K562 (cell line): Measurements from ENCODE around the gene TPRG1L. TPM values are rescaled to one million over a fixed set of nuclear protein-coding genes. Genes with fewer than 3 reads are reported as not detected.

ENCODE experiments used
- CEBPB ChIP-seq: fragments of 450-650 bp; IDR thresholded peaks from 2 replicates; pipeline ENCODE4 v1.6.1; 2016; ENCODE audit warnings: missing genetic modification characterization, missing compliant biosample characterization
- DPF2 ChIP-seq: fragments of 450-650 bp; IDR thresholded peaks from 2 replicates; pipeline ENCODE4 v1.6.1; 2016
- HMGN3 ChIP-seq: IDR thresholded peaks from 2 replicates; pipeline ENCODE4 v1.6.1; 2011; ENCODE audit warnings: borderline replicate concordance, low read depth, mild to moderate bottlenecking, mixed read lengths, low read length; ENCODE audit not compliant: insufficient read length; ENCODE audit errors: extremely low read depth
- JUND ChIP-seq, 2 experiments: IDR thresholded peaks; 2 replicates in 1 of 2; 3 replicates in 1 of 2; pipeline ENCODE4 v1.6.1; 2011; ENCODE audit warnings: borderline replicate concordance in 2 of 2, low read depth in 2 of 2, low read length in 2 of 2, improper control_type of control experiment in 1 of 2, missing biosample characterization in 1 of 2, missing genetic modification characterization in 1 of 2, missing genetic modification reagents in 1 of 2
- NFE2L1 ChIP-seq: fragments of 450-650 bp; IDR thresholded peaks from 2 replicates; pipeline ENCODE4 v1.6.1; 2016; ENCODE audit warnings: missing genetic modification characterization, low read depth, mild to moderate bottlenecking, missing compliant biosample characterization, moderate library complexity, borderline replicate concordance
- SRSF9 ChIP-seq: fragments of 200-400 bp; formaldehyde crosslinking; IDR thresholded peaks from 2 replicates; pipeline ENCODE4 v1.6.1; 2017; ENCODE audit warnings: low read depth, low read length, borderline replicate concordance
- U2AF2 ChIP-seq: fragments of 200-400 bp; formaldehyde crosslinking; optimal IDR thresholded peaks from 2 replicates; pipeline ENCODE3; 2017; ENCODE audit warnings: low read depth, mild to moderate bottlenecking, low read length
- ZNF561 ChIP-seq: fragments of 450-650 bp; formaldehyde crosslinking; conservative IDR thresholded peaks from 2 replicates; pipeline ENCODE4 v1.4.0; 2020; ENCODE audit warnings: mild to moderate bottlenecking, moderate library complexity
- ZNF57 ChIP-seq: fragments of 450-650 bp; formaldehyde crosslinking; IDR thresholded peaks from 2 replicates; pipeline ENCODE4 v1.4.0; 2020; ENCODE audit warnings: mild to moderate bottlenecking, moderate library complexity
- ZNF785 ChIP-seq: fragments of 250-450 bp; sonication (Bioruptor Pico); IDR thresholded peaks from 2 replicates; pipeline ENCODE4 v1.4.0; 2020; ENCODE audit warnings: mild to moderate bottlenecking
- polyA plus RNA-seq, 8 experiments: library from polyadenylated mRNA; depleted of rRNA in 4 of 8; stranded (reverse) in 5 of 8; unstranded in 3 of 8; fragments of >200 nt; fragmentation: Nextera tagmentation in 2 of 8; fragmentation: Illumina TruSeq in 1 of 8; extraction: Ambion mirVana in 2 of 8; extraction: Trizol in 1 of 8; gene quantifications; 2 replicates each; pipeline versions ENCODE4 v1.2.1 to v1.2.3, GENCODE V29; 2011 to 2014; ENCODE audit warnings: inconsistent platforms in 1 of 8, missing spikeins in 1 of 8
- total RNA-seq, 7 experiments: library from RNA; depleted of rRNA in 6 of 7; stranded (reverse); fragments of >200 nt in 6 of 7; fragmentation: Illumina TruSeq in 2 of 7; extraction: Trizol in 2 of 7; gene quantifications; 2 replicates each; pipeline versions ENCODE4 v1.2.1 to v1.2.3, GENCODE V29; 2011 to 2021; ENCODE audit warnings: low replicate concordance in 1 of 7
- TF ChIP-seq, protein P1 (sequence below), 2 experiments: fragments of 450-650 bp; IDR thresholded peaks; 2 replicates each; pipeline ENCODE4 v1.6.1; 2016; ENCODE audit warnings: mild to moderate bottlenecking in 2 of 2, borderline replicate concordance in 1 of 2, low read depth in 1 of 2, moderate library complexity in 1 of 2
- TF ChIP-seq, protein P2 (sequence below), 2 experiments: fragments of 450-650 bp in 1 of 2; sonication (generic) in 1 of 2; formaldehyde crosslinking; conservative IDR thresholded peaks; 2 replicates each; pipeline versions ENCODE4 v1.4.0 to v1.8.1; 2020 to 2022; ENCODE audit warnings: mild to moderate bottlenecking in 1 of 2, missing genetic modification reagents in 1 of 2
- TF ChIP-seq, protein P3 (sequence below): sonication (generic); formaldehyde crosslinking; IDR thresholded peaks from 2 replicates; pipeline ENCODE4 v1.8.1; 2023; ENCODE audit warnings: mild to moderate bottlenecking, missing genetic modification reagents
- TF ChIP-seq, protein P4 (sequence below): fragments of 250-450 bp; sonication (Bioruptor Pico); IDR thresholded peaks from 2 replicates; pipeline ENCODE4 v1.8.0; 2021; ENCODE audit warnings: moderate library complexity, mild to moderate bottlenecking, inconsistent platforms

Gene TPRG1L
- total and polyA plus RNA-seq, 9 of the 15 experiments (the other 6 are each of a cell fraction or from before 2014, with no cell fraction given), result 1.6 to 11.0 (median 6.2) TPM

DNA sequence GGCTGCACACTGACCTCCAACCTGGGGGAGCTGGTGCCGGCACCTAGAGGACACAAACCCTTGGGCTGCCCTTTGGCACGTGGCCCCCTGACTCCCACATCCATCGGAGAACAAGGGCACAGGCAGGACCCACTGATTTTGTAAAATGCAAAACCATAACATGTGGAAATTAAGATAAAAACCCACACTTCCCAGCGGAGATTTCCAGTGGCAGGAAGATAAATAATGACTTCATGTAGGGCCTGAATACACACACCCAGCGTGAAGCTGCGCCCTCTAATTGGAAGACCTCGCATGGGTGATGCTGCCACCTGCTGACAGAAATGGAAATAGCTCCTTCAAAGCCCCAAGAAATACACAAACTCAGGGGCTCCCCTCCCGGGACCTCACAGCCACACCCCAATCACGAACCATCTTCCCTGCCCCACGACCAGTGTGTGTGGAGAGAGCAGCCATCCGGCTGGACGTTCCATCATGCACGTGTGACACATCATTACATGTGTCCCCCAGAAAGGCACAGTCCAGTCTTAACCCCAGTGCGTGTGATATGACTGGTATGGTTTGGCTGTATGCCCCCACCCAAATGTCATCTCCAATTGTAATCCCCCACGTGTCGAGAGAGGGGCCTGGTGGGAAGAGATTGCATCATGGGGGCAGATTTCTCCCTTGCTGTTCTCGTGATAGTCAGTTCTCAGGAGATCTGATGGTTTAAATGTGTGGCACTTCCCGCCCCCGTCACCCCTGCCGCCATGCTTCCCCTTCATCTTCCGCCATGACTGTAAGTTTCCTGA, 5.7 kb upstream of the TPRG1L start (continued):
- TF ChIP-seq DPF2 (no peak), JUND (IDR thresholded peaks at IDR 0.05; ENCODE audit: borderline replicate concordance, low read depth, low read length) (peak; percentile 36; the same call in 1 of the 2 replicates), JUND (tag; IDR thresholded peaks at IDR 0.05; ENCODE audit: borderline replicate concordance, low read depth, low read length) (no peak), U2AF2 (no peak), CEBPB (tag) (no peak), HMGN3 (no peak), ZNF57 (CRISPR knock-in tag) (no peak), NFE2L1 (tag) (no peak), ZNF561 (CRISPR knock-in tag) (no peak), ZNF785 (CRISPR knock-in tag) (no peak), SRSF9 (no peak)
- TF ChIP-seq, protein P1, sequence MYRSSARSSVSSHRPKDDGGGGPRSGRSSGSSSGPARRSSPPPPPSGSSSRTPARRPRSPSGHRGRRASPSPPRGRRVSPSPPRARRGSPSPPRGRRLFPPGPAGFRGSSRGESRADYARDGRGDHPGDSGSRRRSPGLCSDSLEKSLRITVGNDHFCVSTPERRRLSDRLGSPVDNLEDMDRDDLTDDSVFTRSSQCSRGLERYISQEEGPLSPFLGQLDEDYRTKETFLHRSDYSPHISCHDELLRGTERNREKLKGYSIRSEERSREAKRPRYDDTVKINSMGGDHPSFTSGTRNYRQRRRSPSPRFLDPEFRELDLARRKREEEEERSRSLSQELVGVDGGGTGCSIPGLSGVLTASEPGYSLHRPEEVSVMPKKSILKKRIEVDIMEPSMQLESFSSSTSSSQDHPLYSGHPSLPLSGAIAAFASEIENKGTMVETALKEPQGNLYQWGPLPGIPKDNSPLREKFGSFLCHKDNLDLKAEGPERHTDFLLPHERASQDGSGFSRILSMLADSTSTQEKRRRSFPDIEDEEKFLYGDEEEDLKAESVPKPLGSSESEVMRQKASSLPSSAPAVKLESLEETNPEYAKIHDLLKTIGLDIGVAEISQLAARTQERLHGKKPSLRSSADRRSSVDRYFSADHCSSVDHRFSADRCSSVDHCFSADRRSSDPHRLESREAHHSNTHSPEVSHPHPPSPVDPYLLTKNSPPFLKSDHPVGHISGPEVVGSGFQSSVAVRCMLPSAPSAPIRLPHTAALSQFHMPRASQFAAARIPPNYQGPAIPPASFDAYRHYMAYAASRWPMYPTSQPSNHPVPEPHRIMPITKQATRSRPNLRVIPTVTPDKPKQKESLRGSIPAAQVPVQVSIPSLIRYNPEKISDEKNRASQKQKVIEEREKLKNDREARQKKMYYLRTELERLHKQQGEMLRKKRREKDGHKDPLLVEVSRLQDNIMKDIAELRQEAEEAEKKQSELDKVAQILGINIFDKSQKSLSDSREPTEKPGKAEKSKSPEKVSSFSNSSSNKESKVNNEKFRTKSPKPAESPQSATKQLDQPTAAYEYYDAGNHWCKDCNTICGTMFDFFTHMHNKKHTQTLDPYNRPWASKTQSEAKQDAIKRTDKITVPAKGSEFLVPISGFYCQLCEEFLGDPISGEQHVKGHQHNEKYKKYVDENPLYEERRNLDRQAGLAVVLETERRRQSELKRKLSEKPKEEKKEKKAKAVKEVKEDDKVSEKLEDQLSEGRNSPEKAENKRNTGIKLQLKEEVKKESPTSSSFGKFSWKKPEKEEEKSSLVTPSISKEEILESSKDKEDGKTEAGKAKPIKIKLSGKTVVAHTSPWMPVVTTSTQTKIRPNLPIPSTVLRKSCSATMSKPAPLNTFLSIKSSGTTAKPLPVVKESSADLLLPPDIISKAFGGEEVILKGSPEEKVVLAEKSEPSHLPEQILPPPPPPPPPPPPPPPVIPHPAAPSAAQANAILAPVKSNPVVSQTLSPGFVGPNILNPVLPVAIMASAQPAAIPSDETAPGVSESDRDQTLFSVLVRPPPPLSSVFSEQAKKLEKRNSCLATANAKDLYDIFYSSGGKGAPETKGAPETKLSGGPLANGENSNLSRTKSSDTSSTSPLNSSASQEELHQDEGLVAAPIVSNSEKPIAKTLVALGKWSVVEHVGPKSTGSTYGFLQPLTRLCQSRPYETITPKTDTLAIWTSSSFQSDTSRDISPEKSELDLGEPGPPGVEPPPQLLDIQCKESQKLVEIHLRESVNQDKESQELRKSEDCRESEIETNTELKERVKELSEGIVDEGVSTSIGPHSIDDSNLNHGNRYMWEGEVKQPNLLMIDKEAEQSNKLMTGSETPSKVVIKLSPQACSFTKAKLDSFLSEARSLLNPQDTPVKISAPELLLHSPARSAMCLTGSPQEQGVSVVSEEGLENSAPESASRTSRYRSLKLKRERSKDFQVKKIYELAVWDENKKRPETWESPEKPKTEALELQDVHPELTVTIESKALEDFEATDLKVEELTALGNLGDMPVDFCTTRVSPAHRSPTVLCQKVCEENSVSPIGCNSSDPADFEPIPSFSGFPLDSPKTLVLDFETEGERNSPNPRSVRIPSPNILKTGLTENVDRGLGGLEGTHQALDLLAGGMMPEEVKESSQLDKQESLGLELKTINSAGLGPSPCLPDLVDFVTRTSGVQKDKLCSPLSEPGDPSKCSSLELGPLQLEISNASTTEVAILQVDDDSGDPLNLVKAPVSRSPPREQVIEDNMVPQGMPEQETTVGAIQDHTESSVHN (IDR thresholded peaks at IDR 0.05; ENCODE audit: borderline replicate concordance in 1 of 2, low read depth in 1 of 2), result no peak
- TF ChIP-seq, protein P2, sequence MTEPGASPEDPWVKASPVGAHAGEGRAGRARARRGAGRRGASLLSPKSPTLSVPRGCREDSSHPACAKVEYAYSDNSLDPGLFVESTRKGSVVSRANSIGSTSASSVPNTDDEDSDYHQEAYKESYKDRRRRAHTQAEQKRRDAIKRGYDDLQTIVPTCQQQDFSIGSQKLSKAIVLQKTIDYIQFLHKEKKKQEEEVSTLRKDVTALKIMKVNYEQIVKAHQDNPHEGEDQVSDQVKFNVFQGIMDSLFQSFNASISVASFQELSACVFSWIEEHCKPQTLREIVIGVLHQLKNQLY (CRISPR knock-in tag; conservative IDR thresholded peaks at IDR 0.05), result no peak
- TF ChIP-seq, protein P3, sequence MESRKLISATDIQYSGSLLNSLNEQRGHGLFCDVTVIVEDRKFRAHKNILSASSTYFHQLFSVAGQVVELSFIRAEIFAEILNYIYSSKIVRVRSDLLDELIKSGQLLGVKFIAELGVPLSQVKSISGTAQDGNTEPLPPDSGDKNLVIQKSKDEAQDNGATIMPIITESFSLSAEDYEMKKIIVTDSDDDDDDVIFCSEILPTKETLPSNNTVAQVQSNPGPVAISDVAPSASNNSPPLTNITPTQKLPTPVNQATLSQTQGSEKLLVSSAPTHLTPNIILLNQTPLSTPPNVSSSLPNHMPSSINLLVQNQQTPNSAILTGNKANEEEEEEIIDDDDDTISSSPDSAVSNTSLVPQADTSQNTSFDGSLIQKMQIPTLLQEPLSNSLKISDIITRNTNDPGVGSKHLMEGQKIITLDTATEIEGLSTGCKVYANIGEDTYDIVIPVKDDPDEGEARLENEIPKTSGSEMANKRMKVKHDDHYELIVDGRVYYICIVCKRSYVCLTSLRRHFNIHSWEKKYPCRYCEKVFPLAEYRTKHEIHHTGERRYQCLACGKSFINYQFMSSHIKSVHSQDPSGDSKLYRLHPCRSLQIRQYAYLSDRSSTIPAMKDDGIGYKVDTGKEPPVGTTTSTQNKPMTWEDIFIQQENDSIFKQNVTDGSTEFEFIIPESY (CRISPR knock-in tag), result no peak
- TF ChIP-seq, protein P4, sequence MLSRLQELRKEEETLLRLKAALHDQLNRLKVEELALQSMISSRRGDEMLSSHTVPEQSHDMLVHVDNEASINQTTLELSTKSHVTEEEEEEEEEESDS (CRISPR knock-in tag), result no peak
